GM23338 (cell line): Measurements from ENCODE around the gene ZNF697.

Experiments
- CREB1 ChIP-seq: fragments of 250-450 bp; sonication (Bioruptor Pico); IDR thresholded peaks from 2 replicates; pipeline ENCODE4 v1.5.0; 2020; ENCODE audit warnings: low read depth, mild to moderate bottlenecking, moderate library complexity
- CTCF ChIP-seq, 2 experiments: fragments of 200-600 bp in 1 of 2; sonication (generic) in 1 of 2; conservative IDR thresholded peaks; 2 replicates each; pipeline versions ENCODE4 v1.5.1 to v1.6.1; 2016 to 2017; ENCODE audit warnings: antibody characterized with exemption in 2 of 2, low read depth in 2 of 2, mild to moderate bottlenecking in 2 of 2, moderate library complexity in 1 of 2
- ETS1 ChIP-seq: IDR thresholded peaks from 2 replicates; pipeline ENCODE4 v1.6.1; 2016; ENCODE audit warnings: antibody characterized with exemption
- EZH2 ChIP-seq: fragments of 200-600 bp; sonication (generic); IDR thresholded peaks from one replicate; pipeline ENCODE4 v1.8.0; 2017; ENCODE audit warnings: antibody characterized with exemption, mild to moderate bottlenecking, low read depth; ENCODE audit not compliant: unreplicated experiment
- EZH2phosphoT487 ChIP-seq: fragments of 200-600 bp; sonication (generic); IDR thresholded peaks from one replicate; pipeline ENCODE4 v1.8.1; 2018; ENCODE audit warnings: antibody characterized with exemption; ENCODE audit not compliant: unreplicated experiment
- JUNB ChIP-seq: IDR thresholded peaks from one replicate; pipeline ENCODE4 v1.6.1; 2016; ENCODE audit warnings: antibody characterized with exemption; ENCODE audit not compliant: unreplicated experiment
- NANOG ChIP-seq: IDR thresholded peaks from 2 replicates; pipeline ENCODE4 v1.6.1; 2016; ENCODE audit warnings: antibody characterized with exemption, borderline replicate concordance
- POLR2AphosphoS5 ChIP-seq: IDR thresholded peaks from 2 replicates; pipeline ENCODE4 v1.6.1; 2016; ENCODE audit warnings: antibody characterized with exemption, low read depth
- REST ChIP-seq: IDR thresholded peaks from one replicate; pipeline ENCODE4 v1.6.1; 2018; ENCODE audit warnings: antibody characterized with exemption; ENCODE audit not compliant: unreplicated experiment
- STAT1 ChIP-seq: IDR thresholded peaks from one replicate; pipeline ENCODE4 v1.6.1; 2016; ENCODE audit warnings: antibody characterized with exemption; ENCODE audit not compliant: unreplicated experiment
- ZNF114 ChIP-seq: fragments of 250-450 bp; sonication (Bioruptor Pico); IDR thresholded peaks from 2 replicates; pipeline ENCODE4 v1.5.0; 2020; ENCODE audit warnings: mild to moderate bottlenecking, moderate library complexity
- ZNF331 ChIP-seq: fragments of 250-450 bp; sonication (Bioruptor Pico); IDR thresholded peaks from 2 replicates; pipeline ENCODE4 v1.5.0; 2020; ENCODE audit warnings: low read depth, mild to moderate bottlenecking, moderate library complexity
- ZNF462 ChIP-seq: fragments of 250-450 bp; sonication (Bioruptor Pico); IDR thresholded peaks from 2 replicates; pipeline ENCODE4 v1.5.0; 2020; ENCODE audit warnings: mild to moderate bottlenecking, moderate library complexity

- TF ChIP-seq CTCF (conservative IDR thresholded peaks at IDR 0.05; ENCODE audit: low read depth in 2 of 2) (no peak), JUNB (no peak), POLR2AphosphoS5 (no peak), ETS1 (no peak), EZH2 (no peak), CREB1 (no peak), EZH2phosphoT487 (no peak), REST (no peak), NANOG (no peak), STAT1 (no peak), ZNF114 (CRISPR knock-in tag) (no peak), ZNF331 (no peak), ZNF462 (CRISPR knock-in tag) (no peak)
Measured at GRCh38 chr1:119617751-119618691, 30.0 kb downstream of the ZNF697 start.
